SK-N-SH treated with all-trans-retinoic acid at 6 μM for 48 hours (cell line): ENCODE data around the gene USF2.

Experiments used
- ATAC-seq: fragments of 200-7000 bp; cut with Tn5 transposase; 3 replicates; pipeline ENCODE4 v1.9.1; 2020; ENCODE audit warnings: mild to moderate bottlenecking, moderate library complexity
- ARNTL ChIP-seq: fragments of 450-650 bp; formaldehyde crosslinking; IDR thresholded peaks from 2 replicates; pipeline ENCODE4 v1.5.0; 2020; ENCODE audit warnings: low read depth, mild to moderate bottlenecking, moderate library complexity, borderline replicate concordance
- BACH2 ChIP-seq: fragments of 250-450 bp; sonication (Bioruptor Pico); IDR thresholded peaks from 2 replicates; pipeline ENCODE4 v1.9.0; 2021; ENCODE audit warnings: mild to moderate bottlenecking, borderline replicate concordance
- CSDC2 ChIP-seq: fragments of 250-450 bp; sonication (Bioruptor Pico); IDR thresholded peaks from 2 replicates; pipeline ENCODE4 v1.5.0; 2020; ENCODE audit warnings: mild to moderate bottlenecking, moderate library complexity
- ESRRG ChIP-seq: fragments of 250-450 bp; sonication (Bioruptor Pico); IDR thresholded peaks from 2 replicates; pipeline ENCODE4 v1.6.1; 2021; ENCODE audit warnings: mild to moderate bottlenecking
- OSR1 ChIP-seq: fragments of 250-450 bp; sonication (Bioruptor Pico); IDR thresholded peaks from 2 replicates; pipeline ENCODE4 v1.8.0; 2022; ENCODE audit warnings: moderate library complexity, mild to moderate bottlenecking, inconsistent platforms
- PPARA ChIP-seq: fragments of 250-450 bp; sonication (Bioruptor Pico); IDR thresholded peaks from 2 replicates; pipeline ENCODE4 v1.5.0; 2020; ENCODE audit warnings: mild to moderate bottlenecking, borderline replicate concordance
- RARB ChIP-seq: fragments of 250-450 bp; sonication (Bioruptor Pico); IDR thresholded peaks from 2 replicates; pipeline ENCODE4 v1.8.0; 2021; ENCODE audit warnings: mild to moderate bottlenecking, moderate library complexity
- SNAI2 ChIP-seq: fragments of 250-450 bp; sonication (Bioruptor Pico); IDR thresholded peaks from 2 replicates; pipeline ENCODE4 v1.5.0; 2020; ENCODE audit warnings: mild to moderate bottlenecking, moderate library complexity
- TCF4 ChIP-seq: fragments of 250-450 bp; sonication (Bioruptor Pico); IDR thresholded peaks from 2 replicates; pipeline ENCODE4 v1.8.0; 2021; ENCODE audit warnings: mild to moderate bottlenecking, moderate library complexity, borderline replicate concordance
- TOX ChIP-seq: fragments of 250-450 bp; sonication (Bioruptor Pico); IDR thresholded peaks from 2 replicates; pipeline ENCODE4 v1.8.0; 2021; ENCODE audit warnings: mild to moderate bottlenecking, moderate library complexity, borderline replicate concordance
- ZC3H10 ChIP-seq: fragments of 250-450 bp; sonication (Bioruptor Pico); IDR thresholded peaks from 2 replicates; pipeline ENCODE4 v1.5.1; 2021; ENCODE audit warnings: mild to moderate bottlenecking, moderate library complexity
- ZFP3 ChIP-seq: fragments of 250-450 bp; sonication (Bioruptor Pico); IDR thresholded peaks from 2 replicates; pipeline ENCODE4 v1.5.0; 2020; ENCODE audit warnings: mild to moderate bottlenecking, moderate library complexity
- ZFP30 ChIP-seq: fragments of 450-650 bp; formaldehyde crosslinking; IDR thresholded peaks from 2 replicates; pipeline ENCODE4 v1.5.0; 2022; ENCODE audit warnings: mild to moderate bottlenecking, moderate library complexity
- ZNF565 ChIP-seq: fragments of 450-650 bp; formaldehyde crosslinking; conservative IDR thresholded peaks from 2 replicates; pipeline ENCODE4 v1.5.0; 2020; ENCODE audit warnings: low read depth, mild to moderate bottlenecking, moderate library complexity
- ZNF70 ChIP-seq: fragments of 450-650 bp; formaldehyde crosslinking; IDR thresholded peaks from 2 replicates; pipeline ENCODE4 v1.5.0; 2020; ENCODE audit warnings: mild to moderate bottlenecking, moderate library complexity
- ZNF8 ChIP-seq: fragments of 450-650 bp; formaldehyde crosslinking; IDR thresholded peaks from 2 replicates; pipeline ENCODE4 v1.5.0; 2020; ENCODE audit warnings: mild to moderate bottlenecking, moderate library complexity
- TF ChIP-seq, protein P1 (sequence below): fragments of 250-450 bp; sonication (Bioruptor Pico); IDR thresholded peaks from 2 replicates; pipeline ENCODE4 v1.8.0; 2020; ENCODE audit warnings: mild to moderate bottlenecking, moderate library complexity, borderline replicate concordance
- TF ChIP-seq, protein P2 (sequence below): fragments of 250-450 bp; sonication (Bioruptor Pico); IDR thresholded peaks from 2 replicates; pipeline ENCODE4 v1.5.0; 2020; ENCODE audit warnings: mild to moderate bottlenecking, moderate library complexity
- TF ChIP-seq, protein P3 (sequence below): fragments of 250-450 bp; sonication (Bioruptor Pico); IDR thresholded peaks from 2 replicates; pipeline ENCODE4 v1.5.1; 2020; ENCODE audit warnings: low read depth, mild to moderate bottlenecking, moderate library complexity
- TF ChIP-seq, protein P4 (sequence below): fragments of 250-450 bp; sonication (Bioruptor Pico); IDR thresholded peaks from 2 replicates; pipeline ENCODE4 v1.8.0; 2021; ENCODE audit warnings: low read depth, mild to moderate bottlenecking, moderate library complexity, borderline replicate concordance

Gene USF2

DNA sequence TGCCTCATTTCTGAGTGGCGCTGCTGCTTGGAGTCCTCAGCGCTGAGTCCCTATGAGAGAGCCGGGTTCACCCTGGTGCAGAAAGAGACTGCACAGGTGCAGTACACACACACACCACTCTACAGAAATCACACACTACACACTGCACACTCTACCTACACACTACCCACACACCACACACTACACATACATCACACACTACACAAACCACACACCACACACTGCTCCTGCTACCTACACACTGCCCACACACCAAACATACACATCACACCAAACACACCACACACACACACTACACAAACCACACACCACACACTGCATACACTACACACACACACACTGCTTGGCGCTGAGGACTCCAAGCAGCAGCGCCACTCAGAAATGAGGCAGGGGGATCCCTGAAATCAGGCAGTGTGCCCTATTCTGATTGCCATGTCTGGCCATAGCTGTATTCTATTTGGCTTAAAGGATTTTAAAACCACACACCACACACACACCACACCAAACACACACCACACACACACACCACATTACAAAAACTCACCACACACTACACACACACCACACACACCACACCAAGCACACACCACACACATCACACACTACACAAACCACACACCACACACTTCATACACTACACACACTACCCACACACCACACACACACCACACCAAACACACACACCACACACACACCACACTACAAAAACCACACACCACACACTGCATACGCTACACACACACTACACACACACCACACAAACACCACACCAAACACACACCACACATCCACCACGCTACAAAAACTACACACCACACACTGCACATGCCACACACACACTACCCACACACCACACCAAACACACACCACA is 28.1 kb downstream of the USF2 start:
- no peak; the same call in 2 of the 3 replicates for ATAC-seq
- no peak for TF ChIP-seq SNAI2 (CRISPR knock-in tag)
- no peak for TF ChIP-seq ZNF8 (CRISPR knock-in tag)
- TF ChIP-seq ZC3H10: no peak
- TF ChIP-seq, protein P1, sequence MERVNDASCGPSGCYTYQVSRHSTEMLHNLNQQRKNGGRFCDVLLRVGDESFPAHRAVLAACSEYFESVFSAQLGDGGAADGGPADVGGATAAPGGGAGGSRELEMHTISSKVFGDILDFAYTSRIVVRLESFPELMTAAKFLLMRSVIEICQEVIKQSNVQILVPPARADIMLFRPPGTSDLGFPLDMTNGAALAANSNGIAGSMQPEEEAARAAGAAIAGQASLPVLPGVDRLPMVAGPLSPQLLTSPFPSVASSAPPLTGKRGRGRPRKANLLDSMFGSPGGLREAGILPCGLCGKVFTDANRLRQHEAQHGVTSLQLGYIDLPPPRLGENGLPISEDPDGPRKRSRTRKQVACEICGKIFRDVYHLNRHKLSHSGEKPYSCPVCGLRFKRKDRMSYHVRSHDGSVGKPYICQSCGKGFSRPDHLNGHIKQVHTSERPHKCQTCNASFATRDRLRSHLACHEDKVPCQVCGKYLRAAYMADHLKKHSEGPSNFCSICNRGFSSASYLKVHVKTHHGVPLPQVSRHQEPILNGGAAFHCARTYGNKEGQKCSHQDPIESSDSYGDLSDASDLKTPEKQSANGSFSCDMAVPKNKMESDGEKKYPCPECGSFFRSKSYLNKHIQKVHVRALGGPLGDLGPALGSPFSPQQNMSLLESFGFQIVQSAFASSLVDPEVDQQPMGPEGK (CRISPR knock-in tag): no peak
- TF ChIP-seq, protein P2, sequence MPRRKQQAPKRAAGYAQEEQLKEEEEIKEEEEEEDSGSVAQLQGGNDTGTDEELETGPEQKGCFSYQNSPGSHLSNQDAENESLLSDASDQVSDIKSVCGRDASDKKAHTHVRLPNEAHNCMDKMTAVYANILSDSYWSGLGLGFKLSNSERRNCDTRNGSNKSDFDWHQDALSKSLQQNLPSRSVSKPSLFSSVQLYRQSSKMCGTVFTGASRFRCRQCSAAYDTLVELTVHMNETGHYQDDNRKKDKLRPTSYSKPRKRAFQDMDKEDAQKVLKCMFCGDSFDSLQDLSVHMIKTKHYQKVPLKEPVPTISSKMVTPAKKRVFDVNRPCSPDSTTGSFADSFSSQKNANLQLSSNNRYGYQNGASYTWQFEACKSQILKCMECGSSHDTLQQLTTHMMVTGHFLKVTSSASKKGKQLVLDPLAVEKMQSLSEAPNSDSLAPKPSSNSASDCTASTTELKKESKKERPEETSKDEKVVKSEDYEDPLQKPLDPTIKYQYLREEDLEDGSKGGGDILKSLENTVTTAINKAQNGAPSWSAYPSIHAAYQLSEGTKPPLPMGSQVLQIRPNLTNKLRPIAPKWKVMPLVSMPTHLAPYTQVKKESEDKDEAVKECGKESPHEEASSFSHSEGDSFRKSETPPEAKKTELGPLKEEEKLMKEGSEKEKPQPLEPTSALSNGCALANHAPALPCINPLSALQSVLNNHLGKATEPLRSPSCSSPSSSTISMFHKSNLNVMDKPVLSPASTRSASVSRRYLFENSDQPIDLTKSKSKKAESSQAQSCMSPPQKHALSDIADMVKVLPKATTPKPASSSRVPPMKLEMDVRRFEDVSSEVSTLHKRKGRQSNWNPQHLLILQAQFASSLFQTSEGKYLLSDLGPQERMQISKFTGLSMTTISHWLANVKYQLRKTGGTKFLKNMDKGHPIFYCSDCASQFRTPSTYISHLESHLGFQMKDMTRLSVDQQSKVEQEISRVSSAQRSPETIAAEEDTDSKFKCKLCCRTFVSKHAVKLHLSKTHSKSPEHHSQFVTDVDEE: no peak
- TF ChIP-seq ARNTL: no peak
- TF ChIP-seq ESRRG (CRISPR knock-in tag): no peak
- TF ChIP-seq ZNF70 (CRISPR knock-in tag): no peak
- TF ChIP-seq ZFP30 (CRISPR knock-in tag): no peak
- TF ChIP-seq BACH2 (CRISPR knock-in tag): no peak
- no peak for TF ChIP-seq TCF4
- TF ChIP-seq PPARA (CRISPR knock-in tag): no peak
- no peak for TF ChIP-seq ZNF565 (CRISPR knock-in tag)
- no peak for TF ChIP-seq CSDC2
- TF ChIP-seq, protein P3, sequence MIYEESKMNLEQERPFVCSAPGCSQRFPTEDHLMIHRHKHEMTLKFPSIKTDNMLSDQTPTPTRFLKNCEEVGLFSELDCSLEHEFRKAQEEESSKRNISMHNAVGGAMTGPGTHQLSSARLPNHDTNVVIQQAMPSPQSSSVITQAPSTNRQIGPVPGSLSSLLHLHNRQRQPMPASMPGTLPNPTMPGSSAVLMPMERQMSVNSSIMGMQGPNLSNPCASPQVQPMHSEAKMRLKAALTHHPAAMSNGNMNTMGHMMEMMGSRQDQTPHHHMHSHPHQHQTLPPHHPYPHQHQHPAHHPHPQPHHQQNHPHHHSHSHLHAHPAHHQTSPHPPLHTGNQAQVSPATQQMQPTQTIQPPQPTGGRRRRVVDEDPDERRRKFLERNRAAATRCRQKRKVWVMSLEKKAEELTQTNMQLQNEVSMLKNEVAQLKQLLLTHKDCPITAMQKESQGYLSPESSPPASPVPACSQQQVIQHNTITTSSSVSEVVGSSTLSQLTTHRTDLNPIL (CRISPR knock-in tag): no peak
- no peak for TF ChIP-seq TOX (CRISPR knock-in tag)
- no peak for TF ChIP-seq ZFP3
- TF ChIP-seq, protein P4, sequence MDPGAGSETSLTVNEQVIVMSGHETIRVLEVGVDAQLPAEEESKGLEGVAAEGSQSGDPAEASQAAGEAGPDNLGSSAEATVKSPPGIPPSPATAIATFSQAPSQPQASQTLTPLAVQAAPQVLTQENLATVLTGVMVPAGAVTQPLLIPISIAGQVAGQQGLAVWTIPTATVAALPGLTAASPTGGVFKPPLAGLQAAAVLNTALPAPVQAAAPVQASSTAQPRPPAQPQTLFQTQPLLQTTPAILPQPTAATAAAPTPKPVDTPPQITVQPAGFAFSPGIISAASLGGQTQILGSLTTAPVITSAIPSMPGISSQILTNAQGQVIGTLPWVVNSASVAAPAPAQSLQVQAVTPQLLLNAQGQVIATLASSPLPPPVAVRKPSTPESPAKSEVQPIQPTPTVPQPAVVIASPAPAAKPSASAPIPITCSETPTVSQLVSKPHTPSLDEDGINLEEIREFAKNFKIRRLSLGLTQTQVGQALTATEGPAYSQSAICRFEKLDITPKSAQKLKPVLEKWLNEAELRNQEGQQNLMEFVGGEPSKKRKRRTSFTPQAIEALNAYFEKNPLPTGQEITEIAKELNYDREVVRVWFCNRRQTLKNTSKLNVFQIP (CRISPR knock-in tag): no peak
- TF ChIP-seq RARB (CRISPR knock-in tag): no peak

DNA sequence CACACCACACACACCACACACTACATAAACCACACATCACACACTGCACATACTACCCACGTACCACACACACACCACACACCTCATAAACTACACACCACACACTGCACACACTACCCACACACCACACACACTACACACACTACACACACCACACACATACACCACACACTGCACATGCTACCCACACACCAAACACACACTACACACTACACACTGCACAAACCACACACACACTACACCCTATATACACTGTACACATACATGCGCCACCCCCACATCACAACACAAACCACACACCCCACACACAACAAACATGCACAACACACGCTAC is 28.7 kb downstream of the USF2 start:
- TF ChIP-seq ARNTL (no peak), ZNF70 (CRISPR knock-in tag) (no peak), ESRRG (CRISPR knock-in tag) (no peak), RARB (CRISPR knock-in tag) (no peak), TCF4 (no peak), CSDC2 (no peak), ZC3H10 (no peak), OSR1 (CRISPR knock-in tag) (no peak)
- TF ChIP-seq, protein P3 (CRISPR knock-in tag): no peak
- TF ChIP-seq, protein P2: no peak
- no peak for ATAC-seq
